ENCODE measurements around the gene BICC1. TPM values are rescaled to one million over a fixed set of nuclear protein-coding genes. Genes with fewer than 3 reads are reported as not detected.

BICC1 gene
- total RNA-seq: under 1 TPM; 0.08 TPM

- CTCF ChIA-PET: no interaction called here
- peaks cover 36% of the 10 kb centered on the region for H3K27me3 Mint-ChIP-seq
- peaks cover 16% of the 10 kb centered on the region for H3K4me1 Mint-ChIP-seq
- peaks cover 4% of the 10 kb centered on the region for H3K36me3 Mint-ChIP-seq (ENCODE audit: low read depth)
- POLR2A ChIA-PET: no interaction called here
- DNase-seq: no peak
- peak within 1 kb of the TSS; percentile 76 for H3K4me3 Mint-ChIP-seq
- no peaks in the 10 kb centered on the region for H3K9me3 Mint-ChIP-seq
- H3K27ac Mint-ChIP-seq: no peak within 1 kb of the TSS
Measured at GRCh38 chr10:58512491-58513187, at the start of gene BICC1. Gene BICC1, plus strand, starts transcription at chr10:58512872. Its CDS starts 272 bp downstream, at chr10:58513144.

- peaks cover 4% of the 10 kb centered on the region for H3K27me3 Mint-ChIP-seq
- H3K27ac Mint-ChIP-seq: no peak overlapping the region
- H3K9me3 Mint-ChIP-seq: peaks cover 4% of the 10 kb centered on the region
- ChIA-PET POLR2A (no interaction called here), CTCF (no interaction called here)
- DNase-seq: no peak
- H3K36me3 Mint-ChIP-seq (ENCODE audit: low read depth): no peaks in the 10 kb centered on the region
- no peak overlapping the region for H3K4me3 Mint-ChIP-seq
- H3K4me1 Mint-ChIP-seq: no peaks in the 10 kb centered on the region
Measured at GRCh38 chr10:58464956-58465355, 47.7 kb upstream of the BICC1 start.

GRCh38 chr10:58465629-58466028, 47.0 kb upstream of the BICC1 start:
- H3K4me3 Mint-ChIP-seq: no peak overlapping the region

DNA sequence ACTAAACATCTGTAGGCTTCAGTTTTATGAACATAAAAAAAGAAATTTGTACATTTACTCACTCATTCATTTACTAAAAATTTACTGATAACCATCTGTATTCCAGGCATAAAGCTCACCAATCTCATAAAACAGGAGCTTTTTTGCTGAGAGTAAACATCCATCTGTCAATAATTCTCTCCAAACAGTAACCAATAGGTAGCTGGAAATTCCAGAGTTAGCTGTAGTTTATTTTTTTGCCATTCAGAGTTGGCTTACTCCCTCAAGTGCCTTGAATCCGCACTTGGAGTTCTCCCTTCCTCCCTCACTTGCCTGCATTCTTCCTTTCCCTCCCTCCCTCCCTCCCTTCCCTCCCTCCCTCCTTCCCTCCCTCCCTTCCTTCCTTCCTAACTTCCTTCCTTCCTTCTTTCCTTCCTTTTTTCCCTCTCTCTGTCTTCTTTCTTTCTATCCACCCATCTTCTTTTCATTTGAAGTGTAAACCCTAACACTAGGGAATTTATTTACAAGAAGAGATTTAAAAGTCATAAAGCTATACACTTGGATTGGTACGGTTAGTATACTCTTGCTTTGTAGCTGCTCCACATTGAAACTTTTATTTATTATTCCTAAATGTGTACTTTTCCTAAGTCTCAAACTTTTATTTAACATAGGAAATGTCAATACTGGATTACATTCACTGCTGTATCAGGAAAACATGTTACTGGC, 44.6 kb upstream of the BICC1 start:
- no peak overlapping the region for H3K27ac Mint-ChIP-seq
- H3K36me3 Mint-ChIP-seq (ENCODE audit: low read depth): no peaks in the 10 kb centered on the region
- peaks cover under 1% of the 10 kb centered on the region for H3K9me3 Mint-ChIP-seq

More at GRCh38 chr10:58465629-58466028, 47.0 kb upstream of the BICC1 start:
- no peaks in the 10 kb centered on the region for H3K4me1 Mint-ChIP-seq
- ChIA-PET POLR2A (no interaction called here), CTCF (no interaction called here)
- no peak overlapping the region for H3K27ac Mint-ChIP-seq
- H3K27me3 Mint-ChIP-seq: peaks cover 6% of the 10 kb centered on the region
- no peak for DNase-seq
- H3K9me3 Mint-ChIP-seq: peaks cover 4% of the 10 kb centered on the region
- no peaks in the 10 kb centered on the region for H3K36me3 Mint-ChIP-seq (ENCODE audit: low read depth)

GRCh38 chr10:58473976-58474375, 38.7 kb upstream of the BICC1 start:
- no peak for DNase-seq
- H3K36me3 Mint-ChIP-seq (ENCODE audit: low read depth): no peaks in the 10 kb centered on the region
- no peak overlapping the region for H3K27ac Mint-ChIP-seq
- no peaks in the 10 kb centered on the region for H3K4me1 Mint-ChIP-seq
- no peaks in the 10 kb centered on the region for H3K9me3 Mint-ChIP-seq
- POLR2A ChIA-PET: no interaction called here
- CTCF ChIA-PET: no interaction called here
- H3K27me3 Mint-ChIP-seq: peaks cover 13% of the 10 kb centered on the region
- no peak overlapping the region for H3K4me3 Mint-ChIP-seq

More for the DNA sequence above, 44.6 kb upstream of the BICC1 start:
- H3K4me3 Mint-ChIP-seq: no peak overlapping the region
- CTCF ChIA-PET: no interaction called here
- peaks cover 13% of the 10 kb centered on the region for H3K27me3 Mint-ChIP-seq
- H3K4me1 Mint-ChIP-seq: no peaks in the 10 kb centered on the region
- POLR2A ChIA-PET: no interaction called here
- no peak for DNase-seq

DNA sequence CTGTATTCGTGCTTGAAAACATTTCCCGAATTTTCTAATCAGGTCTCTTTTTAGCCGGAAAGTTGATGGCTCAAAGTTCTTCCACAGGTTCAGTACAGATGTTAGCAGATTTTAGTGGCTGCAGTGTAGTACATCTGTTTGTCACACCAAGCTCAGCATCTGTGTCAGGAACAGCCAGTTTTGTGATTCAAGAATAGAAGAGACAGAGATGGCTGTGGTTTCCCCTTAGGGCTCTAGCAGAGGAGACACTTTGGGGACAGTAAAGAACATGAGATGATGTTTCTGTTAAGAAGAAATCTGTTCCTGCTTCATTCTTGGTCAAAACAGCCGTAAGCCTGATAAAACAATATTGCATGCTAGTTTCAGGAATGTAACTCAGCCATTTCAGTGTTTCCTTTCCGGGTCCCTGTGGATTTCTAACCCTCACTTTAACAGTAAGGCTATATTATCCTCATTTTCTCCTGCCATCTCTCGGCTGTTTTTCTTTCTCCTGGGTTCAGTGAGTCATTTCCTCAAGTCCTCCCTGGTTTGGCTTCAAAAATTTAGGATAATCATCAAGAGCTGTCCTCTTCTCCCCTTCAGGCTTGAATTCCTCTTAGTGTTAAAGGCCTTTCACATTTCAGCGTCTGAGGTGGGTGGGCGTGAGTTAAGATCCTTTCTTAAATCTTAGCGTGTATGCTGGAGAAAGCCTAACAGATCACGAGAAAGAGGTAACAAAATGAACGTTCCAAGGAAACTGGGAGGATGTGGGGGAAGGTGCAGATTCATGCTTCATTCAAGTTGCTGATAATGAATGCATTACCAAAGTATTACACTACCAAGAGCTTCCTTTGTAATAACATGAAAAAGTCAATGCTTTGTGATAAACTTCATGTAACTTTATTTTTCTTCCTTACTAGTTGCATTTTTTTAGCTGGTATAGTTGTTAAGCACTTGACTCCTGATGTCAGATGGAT, 37.1 kb upstream of the BICC1 start:
- POLR2A ChIA-PET: no interaction called here

GRCh38 chr10:58477122-58477521, 35.5 kb upstream of the BICC1 start:
- Mint-ChIP-seq H3K9me3 (no peaks in the 10 kb centered on the region), H3K27me3 (peaks cover 4% of the 10 kb centered on the region), H3K4me1 (no peaks in the 10 kb centered on the region), H3K4me3 (no peak overlapping the region), H3K36me3 (ENCODE audit: low read depth) (no peaks in the 10 kb centered on the region), H3K27ac (no peak overlapping the region)
- POLR2A ChIA-PET: no interaction called here
- DNase-seq: no peak
- CTCF ChIA-PET: interaction anchor here (0.6 kb wide), 1 partner anchor 408 kb away, joined by 3 read pairs; no protein-coding TSS in a partner anchor

More for the DNA sequence above, 37.1 kb upstream of the BICC1 start:
- CTCF ChIA-PET: no interaction called here
- no peaks in the 10 kb centered on the region for H3K36me3 Mint-ChIP-seq (ENCODE audit: low read depth)
- no peaks in the 10 kb centered on the region for H3K9me3 Mint-ChIP-seq
- peaks cover 11% of the 10 kb centered on the region for H3K27me3 Mint-ChIP-seq
- no peak overlapping the region for H3K27ac Mint-ChIP-seq
- no peak overlapping the region for H3K4me3 Mint-ChIP-seq
- H3K4me1 Mint-ChIP-seq: no peaks in the 10 kb centered on the region
- DNase-seq: no peak

GRCh38 chr10:58477902-58478301, 34.8 kb upstream of the BICC1 start:
- POLR2A ChIA-PET: no interaction called here
- CTCF ChIA-PET: interaction anchor here (0.6 kb wide), 1 partner anchor 408 kb away, joined by 3 read pairs; no protein-coding TSS in a partner anchor

GRCh38 chr10:58479045-58479444, 33.6 kb upstream of the BICC1 start:
- H3K4me1 Mint-ChIP-seq: no peaks in the 10 kb centered on the region
- no peak overlapping the region for H3K27ac Mint-ChIP-seq
- DNase-seq: no peak
- ChIA-PET POLR2A (no interaction called here), CTCF (no interaction called here)
- no peaks in the 10 kb centered on the region for H3K9me3 Mint-ChIP-seq
- H3K27me3 Mint-ChIP-seq: peaks cover 3% of the 10 kb centered on the region
- no peaks in the 10 kb centered on the region for H3K36me3 Mint-ChIP-seq (ENCODE audit: low read depth)
- H3K4me3 Mint-ChIP-seq: no peak overlapping the region

More at GRCh38 chr10:58477902-58478301, 34.8 kb upstream of the BICC1 start:
- H3K36me3 Mint-ChIP-seq (ENCODE audit: low read depth): no peaks in the 10 kb centered on the region
- DNase-seq: no peak
- no peaks in the 10 kb centered on the region for H3K9me3 Mint-ChIP-seq
- H3K4me1 Mint-ChIP-seq: no peaks in the 10 kb centered on the region
- H3K27me3 Mint-ChIP-seq: peaks cover 4% of the 10 kb centered on the region
- no peak overlapping the region for H3K4me3 Mint-ChIP-seq
- no peak overlapping the region for H3K27ac Mint-ChIP-seq

- no peak for DNase-seq
- Mint-ChIP-seq H3K4me3 (no peak overlapping the region), H3K27me3 (peaks cover 1% of the 10 kb centered on the region), H3K27ac (no peak overlapping the region), H3K4me1 (no peaks in the 10 kb centered on the region), H3K9me3 (no peaks in the 10 kb centered on the region), H3K36me3 (ENCODE audit: low read depth) (no peaks in the 10 kb centered on the region)
- ChIA-PET POLR2A (interaction anchor here (0.9 kb wide), 1 partner anchor 20 kb away, joined by 4 read pairs; no protein-coding TSS in a partner anchor), CTCF (no interaction called here)
Measured at GRCh38 chr10:58480321-58480720, 32.4 kb upstream of the BICC1 start.

DNA sequence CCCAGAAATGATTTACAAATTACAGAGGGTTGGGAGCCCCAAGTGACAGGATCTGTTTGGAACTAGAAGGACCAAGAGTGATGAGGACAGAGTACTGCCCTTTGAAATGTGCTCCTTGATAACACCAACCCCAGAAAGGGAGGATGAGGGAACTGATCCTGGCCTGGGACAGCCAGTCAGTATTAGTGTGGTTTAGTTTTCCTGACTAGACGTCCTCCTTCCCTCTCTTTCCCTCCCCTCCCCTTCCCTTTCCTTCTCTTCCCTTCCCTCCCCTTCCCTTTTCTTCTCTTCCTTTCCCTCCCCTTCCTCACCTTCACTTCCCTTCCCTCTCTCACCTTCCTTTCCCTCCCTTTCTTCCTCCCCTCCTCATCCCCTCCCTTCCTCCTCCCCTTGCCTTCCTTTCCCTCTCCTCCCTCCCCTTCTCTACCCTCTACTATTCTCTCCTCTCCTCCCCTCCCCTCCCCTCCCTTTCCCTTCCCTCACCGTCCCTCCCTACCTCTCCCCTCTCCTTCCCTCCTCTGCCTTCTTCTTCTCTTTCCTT, 31.0 kb upstream of the BICC1 start:
- no peak for DNase-seq

GRCh38 chr10:58486821-58487220, 25.9 kb upstream of the BICC1 start:
- H3K4me1 Mint-ChIP-seq: no peaks in the 10 kb centered on the region
- DNase-seq: no peak
- H3K36me3 Mint-ChIP-seq (ENCODE audit: low read depth): no peaks in the 10 kb centered on the region
- peaks cover 2% of the 10 kb centered on the region for H3K27me3 Mint-ChIP-seq
- ChIA-PET CTCF (interaction anchor here (1.0 kb wide), 1 partner anchor 305 kb away, joined by 3 read pairs; no protein-coding TSS in a partner anchor), POLR2A (no interaction called here)
- H3K9me3 Mint-ChIP-seq: no peaks in the 10 kb centered on the region
- H3K27ac Mint-ChIP-seq: no peak overlapping the region
- H3K4me3 Mint-ChIP-seq: no peak overlapping the region

More for the DNA sequence above, 31.0 kb upstream of the BICC1 start:
- Mint-ChIP-seq H3K27ac (no peak overlapping the region), H3K9me3 (no peaks in the 10 kb centered on the region), H3K4me3 (no peak overlapping the region), H3K27me3 (peaks cover 1% of the 10 kb centered on the region), H3K4me1 (no peaks in the 10 kb centered on the region), H3K36me3 (ENCODE audit: low read depth) (no peaks in the 10 kb centered on the region)
- ChIA-PET CTCF (no interaction called here), POLR2A (no interaction called here)

DNA sequence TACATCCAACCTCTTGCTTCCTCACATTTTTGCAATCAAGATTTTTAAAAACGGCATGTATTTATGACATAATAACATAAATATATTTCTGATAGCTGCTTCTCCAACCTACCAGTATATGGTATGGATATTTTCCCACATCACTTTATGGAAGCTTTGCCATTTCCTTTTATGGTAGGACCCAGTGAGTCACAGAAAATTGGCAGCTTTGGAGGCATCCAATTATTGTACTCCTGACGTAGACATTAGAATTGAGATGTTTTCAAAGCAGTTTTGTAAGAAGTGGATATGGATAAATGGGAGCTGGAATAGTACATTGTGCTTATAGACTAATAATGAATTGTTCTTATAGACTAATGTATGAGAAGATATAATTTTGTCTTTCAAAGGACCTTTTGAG, 23.8 kb upstream of the BICC1 start:
- no peak for DNase-seq
- no peak overlapping the region for H3K27ac Mint-ChIP-seq
- ChIA-PET CTCF (no interaction called here), POLR2A (no interaction called here)
- H3K4me3 Mint-ChIP-seq: no peak overlapping the region
- no peaks in the 10 kb centered on the region for H3K9me3 Mint-ChIP-seq
- no peaks in the 10 kb centered on the region for H3K36me3 Mint-ChIP-seq (ENCODE audit: low read depth)
- H3K4me1 Mint-ChIP-seq: no peaks in the 10 kb centered on the region
- peaks cover 5% of the 10 kb centered on the region for H3K27me3 Mint-ChIP-seq

Data from activated CD4-positive, alpha-beta memory T cell treated with anti-CD3 and anti-CD28 coated beads, Interleukin-2, amount 10 ng/mL, durations not matched to agents 7 days and 5 days (primary cell).